ENCODE results near the gene LRP3.
A peak's percentile ranks its signal among the peaks of the same experiment; 100 is the strongest.

The LRP3 gene

DNA sequence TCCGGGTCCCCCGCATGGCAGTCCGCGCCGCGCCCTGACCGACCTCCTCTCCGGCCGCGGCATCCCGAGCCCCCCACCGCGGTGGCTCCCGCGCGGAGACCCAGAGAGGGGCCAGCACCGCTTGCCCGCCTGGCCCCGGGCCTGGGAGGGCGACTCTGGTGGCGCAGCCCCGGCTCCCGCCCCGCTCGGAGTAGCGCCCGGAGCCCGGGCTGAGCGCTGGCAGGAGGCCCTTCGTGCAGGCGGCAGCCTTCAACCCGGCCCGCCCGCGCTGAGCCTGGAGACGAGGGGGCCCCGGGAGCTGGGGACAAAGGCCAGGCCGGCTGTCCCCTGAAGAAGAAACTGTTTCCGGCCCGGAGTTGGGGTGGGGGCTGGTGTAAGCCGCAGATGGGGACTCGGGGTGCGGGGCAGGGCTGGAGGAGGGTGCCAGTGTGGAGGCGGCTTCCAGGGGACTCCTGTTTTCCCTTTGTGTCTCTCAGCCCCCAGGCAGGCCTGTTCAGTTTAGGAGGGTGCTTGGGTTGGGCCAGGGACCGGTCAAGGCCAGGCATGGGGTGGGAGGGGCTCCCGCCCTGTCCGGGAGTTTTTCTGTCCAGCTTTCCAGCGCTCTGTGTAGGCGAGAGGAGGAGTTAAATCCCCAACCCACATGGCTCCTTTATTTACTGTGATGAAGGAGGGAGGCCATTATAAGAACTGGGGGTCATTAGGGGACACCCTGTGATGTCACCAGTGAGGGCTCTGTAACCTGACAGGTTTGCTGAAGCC, 935 bp downstream of the LRP3 start:
- no peaks in the 10 kb centered on the region for H3K27me3 ChIP-seq
- peak overlapping the region; percentile 71 for H3K4me3 ChIP-seq (ENCODE audit: low read depth, low read length)
- H3K4me1 ChIP-seq, result no peaks in the 10 kb centered on the region
- peak; percentile 42 for DNase-seq
- TF ChIP-seq, protein P1, sequence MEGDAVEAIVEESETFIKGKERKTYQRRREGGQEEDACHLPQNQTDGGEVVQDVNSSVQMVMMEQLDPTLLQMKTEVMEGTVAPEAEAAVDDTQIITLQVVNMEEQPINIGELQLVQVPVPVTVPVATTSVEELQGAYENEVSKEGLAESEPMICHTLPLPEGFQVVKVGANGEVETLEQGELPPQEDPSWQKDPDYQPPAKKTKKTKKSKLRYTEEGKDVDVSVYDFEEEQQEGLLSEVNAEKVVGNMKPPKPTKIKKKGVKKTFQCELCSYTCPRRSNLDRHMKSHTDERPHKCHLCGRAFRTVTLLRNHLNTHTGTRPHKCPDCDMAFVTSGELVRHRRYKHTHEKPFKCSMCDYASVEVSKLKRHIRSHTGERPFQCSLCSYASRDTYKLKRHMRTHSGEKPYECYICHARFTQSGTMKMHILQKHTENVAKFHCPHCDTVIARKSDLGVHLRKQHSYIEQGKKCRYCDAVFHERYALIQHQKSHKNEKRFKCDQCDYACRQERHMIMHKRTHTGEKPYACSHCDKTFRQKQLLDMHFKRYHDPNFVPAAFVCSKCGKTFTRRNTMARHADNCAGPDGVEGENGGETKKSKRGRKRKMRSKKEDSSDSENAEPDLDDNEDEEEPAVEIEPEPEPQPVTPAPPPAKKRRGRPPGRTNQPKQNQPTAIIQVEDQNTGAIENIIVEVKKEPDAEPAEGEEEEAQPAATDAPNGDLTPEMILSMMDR (IDR thresholded peaks at IDR 0.05; ENCODE audit: low read depth, low read length), result no peak
- no peaks in the 10 kb centered on the region for H3K9me3 ChIP-seq
- peaks cover 17% of the 10 kb centered on the region for H3K36me3 ChIP-seq

DNA sequence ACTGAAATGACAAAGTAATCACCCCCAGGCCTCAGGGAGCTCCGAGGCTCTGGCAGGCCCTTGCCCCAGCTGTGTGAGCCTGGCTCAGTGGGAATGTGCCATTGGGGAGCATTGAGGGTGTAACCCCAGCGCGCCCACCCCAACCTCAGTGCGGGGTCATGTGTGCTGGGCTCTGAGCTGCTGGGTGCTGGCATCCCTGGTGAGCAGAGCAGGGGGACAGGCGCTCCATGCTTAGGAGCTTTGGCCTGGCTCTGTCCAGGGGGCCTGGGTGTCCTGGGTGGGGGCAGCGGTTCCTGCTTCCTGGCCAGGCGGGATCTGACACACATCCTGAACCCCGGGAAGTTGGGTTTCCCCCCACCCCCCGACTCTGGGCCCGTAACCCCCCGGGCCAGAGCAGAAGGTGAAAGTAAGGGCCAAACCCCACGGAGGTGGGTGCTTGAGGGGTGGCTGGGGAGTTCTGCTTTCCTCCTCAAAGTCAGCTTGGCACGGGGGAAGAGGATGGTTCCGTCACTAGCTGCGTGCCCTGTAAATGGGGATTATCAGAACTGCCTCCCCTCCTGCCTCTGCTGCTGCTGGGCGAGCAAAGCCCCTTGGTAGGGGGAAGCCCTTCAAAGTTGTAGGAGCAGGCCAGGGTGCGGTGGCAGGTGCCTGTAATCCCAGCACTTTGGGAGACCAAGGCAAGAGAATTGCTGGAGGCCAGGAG, 1.7 kb downstream of the LRP3 start:
- peak overlapping the region; percentile 71 for H3K4me3 ChIP-seq (ENCODE audit: low read depth, low read length)

DNA sequence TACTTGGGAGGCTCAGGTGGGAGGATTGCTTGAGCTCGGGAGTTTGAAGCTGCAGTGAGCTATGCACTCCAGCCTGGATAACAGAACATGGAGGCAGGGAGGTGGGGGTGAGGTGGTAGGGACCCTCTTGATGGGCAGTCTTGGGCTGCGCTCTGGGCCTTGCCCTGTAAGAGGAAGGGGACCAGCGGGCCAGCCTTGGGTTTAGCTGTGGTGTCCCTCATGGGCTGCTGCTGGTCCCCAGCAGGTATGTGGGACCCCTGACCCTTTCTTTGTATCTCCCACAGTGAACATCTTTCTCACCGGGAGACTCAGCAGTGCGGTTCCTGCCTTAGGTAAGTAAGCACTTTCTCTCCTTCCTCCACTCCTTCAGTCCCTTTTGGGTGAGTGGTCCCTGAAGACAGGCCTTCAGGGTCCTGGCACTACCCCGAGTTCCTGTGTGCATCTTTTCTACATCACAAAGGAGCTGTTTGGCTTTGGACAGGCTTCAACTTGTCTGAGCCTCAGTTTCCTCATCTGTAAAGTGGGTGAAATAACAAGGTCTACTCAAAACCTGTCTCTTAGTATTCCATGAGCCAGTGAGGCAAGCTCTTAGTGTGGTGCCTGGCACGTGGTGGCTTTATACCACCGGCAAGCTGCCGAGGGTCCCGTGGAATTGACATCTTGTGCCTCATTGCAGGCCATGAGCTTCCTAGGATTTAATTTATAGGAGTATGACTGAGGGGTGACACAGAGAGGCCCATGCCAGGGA, 2.5 kb downstream of the LRP3 start:
- H3K4me1 ChIP-seq, result no peaks in the 10 kb centered on the region

More for the DNA sequence above, 1.7 kb downstream of the LRP3 start:
- no peak for DNase-seq
- Histone ChIP-seq H3K9me3 (no peaks in the 10 kb centered on the region), H3K36me3 (peaks cover 17% of the 10 kb centered on the region), H3K27me3 (no peaks in the 10 kb centered on the region), H3K4me1 (no peaks in the 10 kb centered on the region)
- TF ChIP-seq, protein P1 (IDR thresholded peaks at IDR 0.05; ENCODE audit: low read depth, low read length), result no peak

DNA sequence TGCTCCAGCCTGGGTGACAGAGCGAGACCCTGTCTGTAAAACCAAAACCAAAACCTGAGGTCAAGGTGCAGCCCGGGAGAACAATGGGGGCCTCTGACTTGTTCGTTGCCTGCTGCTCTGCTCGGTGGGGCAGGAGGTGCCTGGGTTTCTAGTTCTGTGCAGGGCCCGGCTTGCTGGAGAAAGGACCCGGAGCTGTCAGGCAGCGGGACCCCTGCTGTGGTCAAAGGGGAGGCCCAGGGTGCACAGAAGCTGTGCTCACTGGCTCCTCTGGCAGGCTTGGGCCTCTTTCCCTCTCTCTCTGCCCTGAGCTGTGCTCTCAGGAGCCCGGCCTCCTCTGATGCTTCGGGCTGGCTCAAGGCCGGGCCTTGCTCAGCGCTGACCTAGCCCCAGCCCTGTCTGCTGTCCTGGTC, 3.5 kb downstream of the LRP3 start:
- Histone ChIP-seq H3K27me3 (no peaks in the 10 kb centered on the region), H3K9me3 (no peaks in the 10 kb centered on the region), H3K36me3 (peaks cover 25% of the 10 kb centered on the region), H3K4me1 (no peaks in the 10 kb centered on the region), H3K4me3 (ENCODE audit: low read depth, low read length) (no peak overlapping the region)
- no peak for DNase-seq
- TF ChIP-seq, protein P1 (IDR thresholded peaks at IDR 0.05; ENCODE audit: low read depth, low read length), result no peak

More for the DNA sequence above, 2.5 kb downstream of the LRP3 start:
- H3K9me3 ChIP-seq, result no peaks in the 10 kb centered on the region
- H3K27me3 ChIP-seq, result no peaks in the 10 kb centered on the region
- TF ChIP-seq, protein P1 (IDR thresholded peaks at IDR 0.05; ENCODE audit: low read depth, low read length), result no peak
- no peak overlapping the region for H3K4me3 ChIP-seq (ENCODE audit: low read depth, low read length)
- peaks cover 17% of the 10 kb centered on the region for H3K36me3 ChIP-seq
- no peak for DNase-seq

DNA sequence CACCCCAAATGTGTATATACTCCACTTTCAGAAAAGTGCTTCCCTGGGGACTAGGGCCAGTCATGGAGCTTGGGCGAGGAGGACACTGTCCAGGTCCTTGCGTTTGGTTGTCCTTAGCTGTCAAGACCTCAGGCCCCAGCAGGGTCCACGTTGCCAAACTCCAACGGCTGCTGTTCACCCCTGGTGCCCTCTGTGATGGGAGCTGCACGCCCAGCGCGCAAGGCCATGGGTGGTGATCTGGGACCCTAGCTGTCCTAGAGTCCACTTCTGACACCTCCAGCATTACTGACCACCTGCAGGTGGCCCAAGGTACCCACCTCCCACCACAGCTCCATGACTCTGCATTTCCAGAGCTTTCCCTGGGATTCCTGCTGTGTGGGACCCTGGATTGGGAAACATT, 4.0 kb downstream of the LRP3 start:
- H3K4me1 ChIP-seq, result no peaks in the 10 kb centered on the region
- H3K4me3 ChIP-seq (ENCODE audit: low read depth, low read length), result no peak overlapping the region
- no peaks in the 10 kb centered on the region for H3K9me3 ChIP-seq
- no peaks in the 10 kb centered on the region for H3K27me3 ChIP-seq
- no peak for DNase-seq
- TF ChIP-seq, protein P1 (IDR thresholded peaks at IDR 0.05; ENCODE audit: low read depth, low read length), result no peak
- H3K36me3 ChIP-seq, result peaks cover 29% of the 10 kb centered on the region
